Right atrium auricular region (tissue), 2 donors: ENCODE data around the gene CRELD2. TPM values are rescaled to one million over a fixed set of nuclear protein-coding genes. Genes with fewer than 3 reads are reported as not detected.

Source experiments
- DNase-seq: peaks from one replicate; pipeline ENCODE4 v3.0.0-alpha.2; 2019; ENCODE audit warnings: low spot score
- H3K27ac ChIP-seq, 2 donors: fragments of 200-600 bp; sonication (generic); 1 replicate in 1 of 2; 2 replicates in 1 of 2; pipeline ENCODE4 v1.5.1; 2016 to 2019
- H3K27me3 ChIP-seq, 2 donors: fragments of 200-600 bp; sonication (generic); one replicate each; pipeline versions ENCODE4 v1.5.1 to v1.6.0; 2017 to 2019
- H3K36me3 ChIP-seq: fragments of 200-600 bp; sonication (generic); one replicate; pipeline ENCODE4 v1.5.1; 2016
- H3K4me1 ChIP-seq, 2 donors: fragments of 200-600 bp; sonication (generic); one replicate each; pipeline versions ENCODE4 v1.5.1 to v1.6.0; 2017 to 2019
- H3K4me3 ChIP-seq, 2 donors: fragments of 200-600 bp; sonication (generic); 1 replicate in 1 of 2; 2 replicates in 1 of 2; pipeline ENCODE4 v1.5.1; 2017 to 2019; ENCODE audit warnings: mild to moderate bottlenecking in 1 of 2, moderate library complexity in 1 of 2
- H3K9me3 ChIP-seq, 2 donors: fragments of 200-600 bp; sonication (generic); one replicate each; pipeline ENCODE4 v1.5.1; 2019
- total RNA-seq, 2 donors: library from RNA; depleted of rRNA; stranded (reverse); fragments of >200 nt; gene quantifications; one replicate each; pipeline ENCODE4 v1.1.0, GENCODE V29; 2016
- TF ChIP-seq, protein P1 (sequence below), 2 donors: fragments of 200-600 bp; sonication (generic); IDR thresholded peaks; one replicate each; pipeline ENCODE4 v1.5.1; 2019; ENCODE audit warnings: antibody characterized with exemption in 2 of 2

Gene CRELD2
- total RNA-seq, 2 donors from 2014 or later: 16.1 to 28.5 TPM

- Histone ChIP-seq H3K4me1 (no peaks in the 10 kb centered on the region), H3K36me3 (no peaks in the 10 kb centered on the region), H3K4me3 (no peak overlapping the region), H3K9me3 (peaks cover 0 to 7% of the 10 kb centered on the region in 2 donors), H3K27ac (no peak overlapping the region), H3K27me3 (no peaks in the 10 kb centered on the region)
- DNase-seq: no peak
- TF ChIP-seq, protein P1, sequence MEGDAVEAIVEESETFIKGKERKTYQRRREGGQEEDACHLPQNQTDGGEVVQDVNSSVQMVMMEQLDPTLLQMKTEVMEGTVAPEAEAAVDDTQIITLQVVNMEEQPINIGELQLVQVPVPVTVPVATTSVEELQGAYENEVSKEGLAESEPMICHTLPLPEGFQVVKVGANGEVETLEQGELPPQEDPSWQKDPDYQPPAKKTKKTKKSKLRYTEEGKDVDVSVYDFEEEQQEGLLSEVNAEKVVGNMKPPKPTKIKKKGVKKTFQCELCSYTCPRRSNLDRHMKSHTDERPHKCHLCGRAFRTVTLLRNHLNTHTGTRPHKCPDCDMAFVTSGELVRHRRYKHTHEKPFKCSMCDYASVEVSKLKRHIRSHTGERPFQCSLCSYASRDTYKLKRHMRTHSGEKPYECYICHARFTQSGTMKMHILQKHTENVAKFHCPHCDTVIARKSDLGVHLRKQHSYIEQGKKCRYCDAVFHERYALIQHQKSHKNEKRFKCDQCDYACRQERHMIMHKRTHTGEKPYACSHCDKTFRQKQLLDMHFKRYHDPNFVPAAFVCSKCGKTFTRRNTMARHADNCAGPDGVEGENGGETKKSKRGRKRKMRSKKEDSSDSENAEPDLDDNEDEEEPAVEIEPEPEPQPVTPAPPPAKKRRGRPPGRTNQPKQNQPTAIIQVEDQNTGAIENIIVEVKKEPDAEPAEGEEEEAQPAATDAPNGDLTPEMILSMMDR (IDR thresholded peaks at IDR 0.05): no peak
Observed at GRCh38 chr22:49892226-49892899, 26.1 kb upstream of the CRELD2 start.

DNA sequence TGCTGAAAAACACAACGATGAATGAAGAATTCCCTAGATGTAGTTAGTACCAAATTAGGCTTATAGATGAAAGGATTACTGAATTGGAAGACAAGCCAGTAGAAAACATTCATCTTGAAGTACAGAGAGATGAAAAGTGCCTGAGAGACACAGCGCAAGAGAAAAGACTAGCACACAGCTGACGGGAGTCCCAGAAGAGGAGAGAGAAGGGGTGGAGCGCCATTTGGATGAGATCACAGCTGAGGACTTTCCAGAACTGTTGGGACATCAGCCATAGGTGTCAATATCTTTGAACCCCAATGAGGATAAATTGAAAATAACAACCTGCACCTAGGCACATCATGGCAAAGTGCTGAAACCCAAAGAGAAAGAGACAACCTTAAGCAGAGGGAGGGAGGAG is 25.4 kb upstream of the CRELD2 start:
- TF ChIP-seq, protein P1 (IDR thresholded peaks at IDR 0.05): no peak

DNA sequence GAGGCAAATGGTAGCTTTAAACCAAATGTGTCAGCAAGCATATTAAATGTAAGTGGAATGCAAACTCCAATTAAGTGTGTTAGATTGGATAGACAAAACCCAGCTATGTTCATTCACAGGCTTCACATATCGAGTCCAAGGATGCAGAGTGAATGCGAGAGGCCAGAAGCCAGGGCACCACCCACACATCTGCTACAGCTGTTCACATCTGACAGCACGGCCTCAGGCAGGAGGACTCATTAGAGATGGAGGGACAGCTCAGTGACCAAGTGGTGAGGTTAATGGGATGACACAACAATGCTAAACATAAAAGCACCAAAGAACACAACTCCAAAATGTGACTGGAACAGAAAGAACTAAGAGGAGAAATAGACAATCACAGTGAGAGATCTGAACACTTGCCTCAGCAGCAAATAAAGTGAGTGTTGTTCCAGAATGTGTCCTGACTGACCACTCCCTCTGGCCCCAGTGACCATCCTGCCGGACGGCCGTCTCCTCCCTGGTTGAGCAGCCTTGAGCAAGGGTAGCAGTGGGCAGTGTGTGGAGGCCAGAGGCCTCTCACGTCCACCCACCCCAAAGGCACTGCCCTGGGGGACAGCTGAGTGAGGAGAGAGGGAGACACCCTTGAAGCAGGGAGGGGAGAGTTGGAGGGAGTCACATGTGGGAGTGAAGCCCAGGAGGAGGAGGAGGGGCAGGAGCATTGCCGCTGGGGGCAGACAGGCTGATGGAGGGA is 23.9 kb upstream of the CRELD2 start:
- TF ChIP-seq, protein P1 (IDR thresholded peaks at IDR 0.05): no peak
- Histone ChIP-seq H3K4me1 (no peaks in the 10 kb centered on the region), H3K4me3 (no peak overlapping the region), H3K27me3 (no peaks in the 10 kb centered on the region), H3K27ac (no peak overlapping the region), H3K36me3 (no peaks in the 10 kb centered on the region), H3K9me3 (peaks cover 0 to 7% of the 10 kb centered on the region in 2 donors)
- no peak for DNase-seq

More for the DNA sequence above, 25.4 kb upstream of the CRELD2 start:
- H3K4me1 ChIP-seq: no peaks in the 10 kb centered on the region
- H3K9me3 ChIP-seq: peaks cover 0 to 7% of the 10 kb centered on the region in 2 donors
- H3K27ac ChIP-seq: no peak overlapping the region
- DNase-seq: no peak
- H3K4me3 ChIP-seq: no peak overlapping the region
- no peaks in the 10 kb centered on the region for H3K36me3 ChIP-seq
- no peaks in the 10 kb centered on the region for H3K27me3 ChIP-seq

GRCh38 chr22:49896201-49896600 is 22.2 kb upstream of the CRELD2 start:
- Histone ChIP-seq H3K27me3 (no peaks in the 10 kb centered on the region), H3K27ac (no peak overlapping the region), H3K36me3 (peaks cover 10% of the 10 kb centered on the region), H3K4me3 (no peak overlapping the region), H3K4me1 (no peaks in the 10 kb centered on the region), H3K9me3 (peaks cover 0 to 7% of the 10 kb centered on the region in 2 donors)
- TF ChIP-seq, protein P1 (IDR thresholded peaks at IDR 0.05): no peak
- DNase-seq: no peak

GRCh38 chr22:49897015-49897684 is 21.3 kb upstream of the CRELD2 start:
- Histone ChIP-seq H3K36me3 (peaks cover 10% of the 10 kb centered on the region), H3K27me3 (no peaks in the 10 kb centered on the region), H3K27ac (no peak overlapping the region), H3K4me1 (no peaks in the 10 kb centered on the region), H3K4me3 (no peak overlapping the region), H3K9me3 (peaks cover 0 to 7% of the 10 kb centered on the region in 2 donors)
- TF ChIP-seq, protein P1 (IDR thresholded peaks at IDR 0.05): no peak
- DNase-seq: no peak
